Measurements from ENCODE around the gene SUSD5. TPM values are rescaled to one million over a fixed set of nuclear protein-coding genes. Genes with fewer than 3 reads are reported as not detected.

The SUSD5 gene
- total RNA-seq, 1 donor from 2014 or later, result 0.33 TPM

- H3K27ac Mint-ChIP-seq, result no peak overlapping the region
- TF ChIP-seq CTCF (IDR thresholded peaks at IDR 0.05), result no peak
- POLR2A ChIA-PET, result interaction anchor here (0.7 kb wide), 1 partner anchor 589 kb away, joined by 3 read pairs; no protein-coding TSS in a partner anchor
- CTCF ChIA-PET, result no interaction called here
- peaks cover 4% of the 10 kb centered on the region for H3K36me3 Mint-ChIP-seq (ENCODE audit: low read depth)
- intact Hi-C loops (cut with micrococcal nuclease), result no loop called here
- ATAC-seq (ENCODE audit: low read depth) (no peak), DNase-seq (no peak)
- H3K4me1 Mint-ChIP-seq, result peaks cover 3% of the 10 kb centered on the region
- no peak overlapping the region for H3K4me3 Mint-ChIP-seq
- H3K27me3 Mint-ChIP-seq, result peaks cover 2% of the 10 kb centered on the region
- no peaks in the 10 kb centered on the region for H3K9me3 Mint-ChIP-seq
Measured at GRCh38 chr3:33149342-33149741, 69.3 kb downstream of the SUSD5 start.

- intact Hi-C loops (cut with micrococcal nuclease), result no loop called here
- no peak overlapping the region for H3K4me3 Mint-ChIP-seq
- no peaks in the 10 kb centered on the region for H3K27me3 Mint-ChIP-seq
- DNase-seq (no peak), ATAC-seq (ENCODE audit: low read depth) (no peak)
- no peak overlapping the region for H3K27ac Mint-ChIP-seq
- ChIA-PET POLR2A (no interaction called here), CTCF (interaction anchor here (2.0 kb wide), 1 partner anchor 15 kb away, joined by 11 read pairs; no protein-coding TSS in a partner anchor)
- H3K9me3 Mint-ChIP-seq, result no peaks in the 10 kb centered on the region
- TF ChIP-seq CTCF (IDR thresholded peaks at IDR 0.05), result no peak
- H3K4me1 Mint-ChIP-seq, result peaks cover 3% of the 10 kb centered on the region
- peaks cover 20% of the 10 kb centered on the region for H3K36me3 Mint-ChIP-seq (ENCODE audit: low read depth)
Measured at GRCh38 chr3:33146791-33147445, 71.7 kb downstream of the SUSD5 start.

- ATAC-seq (ENCODE audit: low read depth) (no peak), DNase-seq (no peak)
- Mint-ChIP-seq H3K36me3 (ENCODE audit: low read depth) (peaks cover 26% of the 10 kb centered on the region), H3K4me1 (peaks cover 3% of the 10 kb centered on the region), H3K27me3 (no peaks in the 10 kb centered on the region), H3K27ac (no peak overlapping the region), H3K4me3 (no peak overlapping the region), H3K9me3 (no peaks in the 10 kb centered on the region)
- intact Hi-C loops (cut with micrococcal nuclease), result no loop called here
- ChIA-PET CTCF (interaction anchor here (0.7 to 1.9 kb wide), 2 partner anchors 10 to 15 kb away, joined by 3 to 6 read pairs; no protein-coding TSS in a partner anchor), POLR2A (no interaction called here)
- TF ChIP-seq CTCF (IDR thresholded peaks at IDR 0.05), result no peak
Measured at GRCh38 chr3:33145901-33146580, 72.6 kb downstream of the SUSD5 start.

- Mint-ChIP-seq H3K4me1 (peaks cover 3% of the 10 kb centered on the region), H3K9me3 (no peaks in the 10 kb centered on the region), H3K4me3 (no peak overlapping the region), H3K27me3 (no peaks in the 10 kb centered on the region), H3K36me3 (ENCODE audit: low read depth) (peaks cover 32% of the 10 kb centered on the region), H3K27ac (no peak overlapping the region)
- CTCF ChIA-PET, result interaction anchor here (0.7 to 1.9 kb wide), 2 partner anchors 10 to 14 kb away, joined by 3 to 6 read pairs; no protein-coding TSS in a partner anchor
- ATAC-seq (ENCODE audit: low read depth), result no peak
- no peak for DNase-seq
- TF ChIP-seq CTCF (IDR thresholded peaks at IDR 0.05), result no peak
- intact Hi-C loops (cut with micrococcal nuclease), result no loop called here
- POLR2A ChIA-PET, result no interaction called here
Measured at GRCh38 chr3:33145221-33145900, 73.2 kb downstream of the SUSD5 start.

GRCh38 chr3:33144433-33144832 is 74.2 kb downstream of the SUSD5 start:
- H3K4me3 Mint-ChIP-seq, result no peak overlapping the region
- peaks cover 9% of the 10 kb centered on the region for H3K4me1 Mint-ChIP-seq
- ATAC-seq (ENCODE audit: low read depth) (no peak), DNase-seq (no peak)
- H3K27me3 Mint-ChIP-seq, result no peaks in the 10 kb centered on the region
- CTCF ChIA-PET, result interaction anchor here (1.2 to 1.9 kb wide), 2 partner anchors 9 to 13 kb away, joined by 3 to 6 read pairs; no protein-coding TSS in a partner anchor
- POLR2A ChIA-PET, result no interaction called here
- TF ChIP-seq CTCF (IDR thresholded peaks at IDR 0.05), result no peak
- H3K36me3 Mint-ChIP-seq (ENCODE audit: low read depth), result peaks cover 32% of the 10 kb centered on the region
- H3K9me3 Mint-ChIP-seq, result no peaks in the 10 kb centered on the region
- intact Hi-C loops (cut with micrococcal nuclease), result no loop called here
- H3K27ac Mint-ChIP-seq, result no peak overlapping the region
